ENCODE results near the gene NCAN.

NCAN gene

DNA sequence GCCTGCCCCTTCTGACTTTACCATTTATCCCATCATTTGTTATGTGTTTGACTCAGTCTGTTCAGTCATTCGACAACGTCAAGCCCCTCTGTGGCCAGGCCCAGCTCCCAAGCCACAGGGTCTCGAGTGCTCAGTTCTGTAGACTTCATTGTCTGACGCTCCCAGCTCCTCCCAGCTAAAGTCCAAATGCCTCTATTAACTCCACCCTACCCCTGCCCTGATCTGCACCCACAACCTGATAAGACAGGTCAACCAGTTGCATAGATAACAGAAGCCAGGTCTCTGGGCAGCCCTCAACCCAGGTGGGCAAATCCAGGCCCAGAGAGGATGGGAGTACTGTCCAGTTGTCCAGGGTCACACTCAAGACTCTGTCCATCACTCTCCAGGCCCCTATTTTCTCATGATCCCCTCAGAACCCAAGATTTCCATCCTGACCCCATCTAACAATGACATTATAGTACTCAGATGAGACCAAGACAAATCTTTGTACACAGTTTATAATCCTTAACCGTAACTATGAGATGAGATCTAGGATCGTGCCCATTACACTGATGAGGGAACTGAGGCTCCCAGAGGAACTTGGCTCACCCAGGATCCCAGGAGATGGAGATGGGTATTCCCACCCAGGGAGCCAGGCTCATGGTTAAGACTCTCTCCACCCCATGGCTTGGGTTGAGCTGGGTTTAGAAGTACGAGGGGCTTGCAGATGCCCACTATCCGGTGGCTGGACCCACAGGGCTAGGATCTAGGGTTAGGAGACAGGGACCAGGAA, 60.3 kb downstream of the NCAN start:
- H3K4me3 ChIP-seq (ENCODE audit: low read length) = no peak overlapping the region
- DNase-seq (ENCODE audit: low read depth, low spot score) = no peak

DNA sequence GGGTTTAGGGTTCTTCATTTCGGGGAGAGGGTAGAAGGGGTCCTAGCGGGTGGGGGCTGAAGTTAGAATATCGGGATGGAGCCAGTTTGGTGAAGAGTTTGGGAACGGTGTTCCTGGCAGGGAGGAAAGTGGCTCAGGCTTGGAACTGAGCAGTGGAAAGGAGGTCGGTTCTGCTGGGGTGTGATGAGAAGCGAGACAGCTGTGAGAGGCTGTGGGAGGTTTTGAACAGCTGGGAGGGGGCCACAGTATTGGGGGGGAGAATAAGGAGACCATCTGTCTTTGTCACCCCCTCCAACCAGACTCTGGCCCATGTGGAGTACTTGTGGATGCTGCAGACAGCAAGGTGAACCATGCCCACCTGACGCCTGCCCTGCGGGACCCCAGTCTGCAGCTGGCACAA, 62.4 kb downstream of the NCAN start:
- H3K4me3 ChIP-seq (ENCODE audit: low read length) = no peak overlapping the region
- DNase-seq (ENCODE audit: low read depth, low spot score) = no peak

DNA sequence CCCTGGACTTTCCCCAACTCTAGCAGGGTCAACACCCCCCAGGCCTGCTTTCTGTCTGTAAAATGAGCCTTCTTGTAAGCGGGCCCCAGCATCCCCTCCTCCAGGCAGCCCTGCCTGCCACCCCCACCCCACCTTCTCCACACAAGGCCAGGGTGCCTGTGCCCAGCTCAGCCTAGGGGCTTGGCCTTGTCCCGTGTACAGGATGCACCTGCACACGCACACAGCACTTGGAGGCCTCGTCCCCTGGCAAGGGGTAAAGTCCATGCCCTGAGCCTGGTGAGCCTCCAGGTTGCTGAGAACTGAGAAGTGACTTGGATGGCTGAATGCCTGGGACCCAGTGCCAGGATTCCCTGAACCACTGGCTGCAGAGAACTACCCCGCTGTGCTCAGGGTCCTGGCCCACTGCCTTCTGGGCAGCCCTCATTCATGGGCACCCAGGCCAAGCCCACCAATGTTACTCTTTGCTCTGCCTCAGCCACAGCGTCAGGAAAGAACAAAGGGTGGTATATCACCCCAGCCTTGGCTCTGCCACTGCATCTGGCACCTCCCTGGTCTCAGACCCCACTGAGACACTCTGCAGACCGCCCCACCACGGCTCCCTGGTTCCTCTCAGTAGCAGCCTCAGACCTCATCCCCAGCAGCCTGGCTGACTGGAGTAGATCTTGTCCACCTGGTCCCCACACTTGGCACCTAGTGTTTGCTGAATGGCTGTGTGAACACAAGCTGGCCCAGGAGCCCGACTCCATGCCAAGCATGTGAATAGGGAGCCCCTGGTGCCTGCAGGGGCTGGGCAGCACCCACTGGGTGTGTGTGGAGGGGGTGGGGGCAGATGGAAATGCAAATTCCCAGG, 63.2 kb downstream of the NCAN start:
- DNase-seq (ENCODE audit: low read depth, low spot score) = no peak

DNA sequence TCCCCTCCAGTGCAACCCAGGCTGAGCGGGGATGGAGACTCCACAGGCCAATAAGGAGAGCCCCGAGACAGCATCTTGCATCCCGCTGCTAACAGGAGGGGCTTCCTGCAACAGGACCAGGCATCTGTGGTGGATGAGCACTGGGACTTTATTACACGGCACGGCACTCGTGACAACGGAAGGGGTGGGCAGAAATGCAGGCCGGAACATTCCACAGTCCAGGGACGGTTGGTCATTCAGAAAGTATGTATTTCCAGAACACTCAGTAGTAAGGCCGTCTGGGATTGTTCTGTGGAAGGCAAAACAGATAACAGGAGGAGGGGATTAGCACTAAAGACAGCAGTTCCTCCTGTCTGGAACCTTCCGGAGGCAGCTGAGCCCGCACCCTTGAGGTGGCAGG, 64.6 kb downstream of the NCAN start:
- DNase-seq (ENCODE audit: low read depth, low spot score) = no peak
- no peak overlapping the region for H3K4me3 ChIP-seq (ENCODE audit: low read length)

More for the DNA sequence above, 63.2 kb downstream of the NCAN start:
- H3K4me3 ChIP-seq (ENCODE audit: low read length) = no peak overlapping the region

DNA sequence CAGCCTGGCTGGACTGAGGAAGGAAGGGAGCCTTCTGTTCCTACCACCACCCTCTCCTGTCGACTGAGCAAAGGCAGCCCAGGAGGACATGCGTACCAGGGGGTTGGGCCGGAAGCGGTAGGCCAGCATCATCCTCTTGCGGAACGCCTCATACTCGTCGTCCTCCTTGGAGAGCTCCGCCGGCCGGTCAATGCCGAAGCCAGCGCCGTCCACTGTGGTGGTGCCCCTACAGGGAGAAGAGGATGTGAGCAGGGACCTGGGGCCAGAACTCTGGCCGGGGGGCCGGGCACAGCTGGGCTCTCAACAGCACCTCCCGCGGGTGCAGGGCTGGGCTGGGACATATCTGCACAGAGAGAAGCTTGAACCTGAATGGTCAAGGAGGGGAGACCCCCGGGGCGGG, 65.1 kb downstream of the NCAN start:
- DNase-seq (ENCODE audit: low read depth, low spot score) = no peak

DNA sequence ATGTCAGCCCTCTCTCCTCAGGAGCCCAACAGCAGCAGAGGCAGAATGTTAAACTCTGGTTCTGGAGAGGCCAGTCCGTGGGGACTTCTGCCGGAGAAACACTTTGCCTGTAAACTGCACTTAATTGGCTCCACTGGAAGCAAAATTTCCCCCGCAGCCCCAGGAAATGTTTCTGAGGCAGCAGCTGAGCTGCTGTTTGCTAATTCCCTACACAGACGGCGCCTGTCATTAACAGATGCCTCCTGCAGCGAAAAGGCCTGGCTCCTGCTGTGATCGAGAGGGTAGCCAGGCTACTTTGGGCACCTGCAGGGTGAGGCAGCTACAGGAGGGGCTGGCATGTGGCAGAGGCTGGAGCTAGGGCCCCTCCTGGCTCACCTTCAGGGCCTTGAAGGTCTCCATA, 66.6 kb downstream of the NCAN start:
- no peak overlapping the region for H3K4me3 ChIP-seq (ENCODE audit: low read length)
- DNase-seq (ENCODE audit: low read depth, low spot score) = no peak

More for the DNA sequence above, 65.1 kb downstream of the NCAN start:
- H3K4me3 ChIP-seq (ENCODE audit: low read length) = no peak overlapping the region

DNA sequence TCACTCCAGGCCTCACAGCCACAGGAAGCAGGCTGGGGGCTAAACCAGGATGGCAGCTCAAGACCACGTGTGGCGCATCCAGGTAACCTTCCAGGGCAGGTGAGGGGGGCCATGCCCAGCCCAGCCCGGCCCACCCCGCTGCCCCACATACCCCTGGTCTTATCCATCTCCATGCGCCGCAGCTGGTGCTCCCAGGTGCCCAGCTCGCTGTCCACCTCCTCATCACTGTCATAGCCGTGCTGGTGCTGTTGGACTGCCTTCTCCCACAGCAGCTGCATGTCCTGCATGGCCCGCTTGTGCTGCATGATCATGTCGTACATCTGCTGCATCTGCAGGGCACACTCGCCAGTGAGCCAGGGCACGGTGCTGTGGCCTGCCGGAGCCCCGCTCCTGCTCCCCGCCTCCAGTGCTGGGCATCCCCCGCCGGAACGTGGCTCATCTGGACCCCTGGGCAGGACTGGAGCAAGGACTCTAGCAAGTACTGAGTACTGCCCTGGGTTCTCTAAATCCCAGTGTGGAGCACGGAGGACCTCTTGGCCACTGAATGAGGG, 67.4 kb downstream of the NCAN start:
- DNase-seq (ENCODE audit: low read depth, low spot score) = no peak
- H3K4me3 ChIP-seq (ENCODE audit: low read length) = no peak overlapping the region

DNA sequence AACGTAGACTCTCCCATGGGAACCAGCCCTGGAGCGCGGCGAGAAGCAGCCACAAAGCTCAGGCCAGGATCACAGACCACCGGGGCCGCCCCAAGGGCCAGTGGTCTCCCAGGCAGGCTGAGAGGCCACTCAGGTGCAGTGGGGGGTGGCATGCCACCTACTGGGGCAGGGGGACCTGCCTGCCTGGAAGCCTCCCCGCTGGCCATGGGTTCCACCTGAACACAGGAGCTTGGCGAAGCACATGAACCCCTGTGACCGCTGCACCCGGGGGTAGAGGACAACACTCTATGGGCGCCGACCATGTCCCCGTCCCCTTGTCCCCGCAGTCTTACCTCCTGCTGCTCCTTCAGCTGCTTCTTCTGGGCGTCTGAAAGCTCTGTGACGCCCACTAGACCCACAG, 68.1 kb downstream of the NCAN start:
- H3K4me3 ChIP-seq (ENCODE audit: low read length) = no peak overlapping the region
- DNase-seq (ENCODE audit: low read depth, low spot score) = no peak

DNA sequence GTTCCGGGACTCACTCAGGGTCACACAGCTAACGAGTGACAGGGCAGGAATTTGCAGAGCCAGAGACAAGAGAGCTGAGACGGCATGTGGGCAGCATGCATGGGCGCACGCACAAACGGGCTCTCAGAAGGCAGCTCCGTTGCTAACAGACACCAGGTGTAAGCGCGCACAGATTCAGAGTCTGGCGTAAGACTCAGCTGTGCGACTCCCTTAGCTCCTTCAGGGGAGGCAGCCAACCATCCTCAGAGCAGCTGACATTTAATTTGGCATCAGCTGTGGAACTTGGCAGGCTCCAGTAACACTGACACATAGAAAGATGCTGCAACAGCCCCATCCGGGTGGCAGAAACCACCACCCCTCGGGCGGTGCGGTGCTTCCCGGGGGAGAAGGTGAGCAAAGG, 68.8 kb downstream of the NCAN start:
- DNase-seq (ENCODE audit: low read depth, low spot score) = no peak
- no peak overlapping the region for H3K4me3 ChIP-seq (ENCODE audit: low read length)

DNA sequence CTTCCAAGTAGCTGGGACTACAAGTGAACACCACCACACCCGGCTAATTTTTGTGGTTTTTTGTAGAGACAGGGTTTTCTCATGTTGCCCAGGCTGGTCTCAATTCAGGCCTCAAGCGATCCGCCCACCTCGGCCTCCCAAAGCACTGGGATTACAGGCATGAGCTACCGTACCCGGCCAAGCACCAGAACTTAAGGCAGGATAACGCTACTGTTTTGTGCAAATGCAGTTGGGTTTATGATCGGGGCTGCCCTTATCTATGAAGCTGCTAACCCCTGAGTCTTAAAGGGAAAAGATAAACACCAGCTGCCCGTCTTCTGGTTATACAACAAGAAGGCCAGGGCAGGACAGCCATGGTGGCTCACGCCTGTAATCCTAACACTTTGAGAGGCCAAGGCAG, 73.9 kb downstream of the NCAN start:
- no peak overlapping the region for H3K4me3 ChIP-seq (ENCODE audit: low read length)
- no peak for DNase-seq (ENCODE audit: low read depth, low spot score)

DNA sequence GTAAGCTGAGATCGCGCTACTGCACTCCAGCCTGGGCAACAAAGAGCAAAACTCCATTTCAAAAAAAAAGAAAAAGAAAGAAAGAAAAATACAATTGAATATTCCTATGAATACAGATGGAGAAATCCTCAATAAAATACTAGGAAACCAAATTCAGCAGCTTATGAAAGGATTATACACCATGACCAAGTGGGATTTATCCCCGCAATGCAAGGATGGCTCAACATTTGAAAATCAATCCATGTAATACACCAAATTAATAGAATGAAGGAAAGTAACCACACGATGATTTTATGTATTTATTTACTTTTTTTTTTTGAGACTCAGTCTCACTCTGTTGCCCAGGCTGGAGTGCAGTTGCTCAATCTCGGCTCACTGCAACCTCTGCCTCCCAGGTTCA, 80.8 kb downstream of the NCAN start:
- DNase-seq (ENCODE audit: low read depth, low spot score) = no peak
- H3K4me3 ChIP-seq (ENCODE audit: low read length) = no peak overlapping the region

DNA sequence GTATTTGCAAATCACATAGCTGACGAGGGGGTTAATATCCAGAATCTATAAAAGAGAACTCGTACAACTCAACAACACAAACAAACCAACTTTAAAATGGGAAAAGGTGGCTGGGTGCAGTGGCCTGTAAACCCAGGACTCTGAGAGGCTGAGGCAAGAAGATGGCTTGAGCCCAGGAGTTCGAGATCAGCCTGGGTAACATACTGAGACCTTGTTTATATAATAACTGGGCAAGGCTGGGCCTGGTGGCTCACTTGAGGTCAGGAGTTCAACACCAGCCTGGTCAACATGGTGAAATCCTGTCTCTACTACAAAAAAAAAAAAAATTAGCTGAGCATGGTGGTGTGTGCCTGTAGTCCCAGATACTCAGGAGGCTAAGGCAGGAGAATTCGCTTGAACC, 83.2 kb downstream of the NCAN start:
- H3K4me3 ChIP-seq (ENCODE audit: low read length) = no peak overlapping the region
- no peak for DNase-seq (ENCODE audit: low read depth, low spot score)

DNA sequence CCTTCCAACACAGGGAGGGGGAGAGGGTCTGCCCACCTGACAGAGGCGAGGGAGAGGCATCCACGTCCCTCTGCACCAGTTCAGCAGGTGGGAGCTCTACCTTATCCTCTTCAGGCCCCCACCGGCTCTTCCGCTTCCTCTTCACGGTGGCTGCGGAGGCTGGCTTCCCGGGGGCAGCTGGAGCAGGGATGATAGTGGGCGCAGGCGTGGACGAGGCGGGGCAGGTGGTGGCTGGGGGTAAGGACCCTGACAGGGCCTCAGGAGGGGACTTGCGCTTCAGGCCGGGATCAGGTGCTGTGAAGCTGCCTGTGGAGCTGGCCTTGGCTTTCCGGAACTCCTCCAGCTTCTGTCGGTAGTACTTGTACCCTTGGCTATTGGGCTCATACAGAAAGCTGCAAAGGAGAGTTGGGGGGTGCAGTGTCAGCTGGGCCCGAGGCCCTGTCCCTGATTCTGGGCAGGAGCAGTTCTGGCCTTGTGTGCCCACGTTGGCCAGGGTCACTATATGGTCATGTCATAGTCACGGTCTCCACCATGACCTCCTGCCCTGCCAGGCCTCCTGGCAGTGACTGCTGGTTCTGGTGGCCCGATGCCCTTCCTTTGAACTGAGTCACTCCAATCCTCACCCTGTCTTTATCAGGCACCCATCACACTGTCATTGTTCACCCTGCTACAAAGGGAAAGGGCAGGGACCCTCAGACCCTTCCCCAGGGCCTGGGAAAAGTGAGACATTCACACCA, 85.4 kb downstream of the NCAN start:
- no peak for DNase-seq (ENCODE audit: low read depth, low spot score)
- H3K4me3 ChIP-seq (ENCODE audit: low read length) = no peak overlapping the region

DNA sequence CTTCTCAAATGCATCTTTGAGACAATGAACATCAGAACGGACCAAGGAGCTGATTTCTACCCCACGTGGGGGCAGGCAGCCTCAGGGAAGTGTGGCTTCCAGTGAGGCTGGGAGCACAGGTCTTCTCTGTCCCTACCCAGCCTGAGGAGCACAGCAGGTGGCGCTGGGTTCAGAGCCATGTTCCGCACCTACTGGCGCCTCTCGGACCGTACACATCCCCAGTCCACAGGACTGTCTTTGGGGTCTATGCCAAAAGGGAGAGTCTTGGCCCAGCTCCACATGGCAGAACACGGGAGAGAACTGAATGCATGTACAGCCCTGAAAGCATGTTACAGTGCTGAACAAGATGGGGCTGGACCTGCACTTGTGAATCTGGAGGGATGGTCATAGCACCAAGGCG, 86.0 kb downstream of the NCAN start:
- no peak for DNase-seq (ENCODE audit: low read depth, low spot score)
- no peak overlapping the region for H3K4me3 ChIP-seq (ENCODE audit: low read length)

DNA sequence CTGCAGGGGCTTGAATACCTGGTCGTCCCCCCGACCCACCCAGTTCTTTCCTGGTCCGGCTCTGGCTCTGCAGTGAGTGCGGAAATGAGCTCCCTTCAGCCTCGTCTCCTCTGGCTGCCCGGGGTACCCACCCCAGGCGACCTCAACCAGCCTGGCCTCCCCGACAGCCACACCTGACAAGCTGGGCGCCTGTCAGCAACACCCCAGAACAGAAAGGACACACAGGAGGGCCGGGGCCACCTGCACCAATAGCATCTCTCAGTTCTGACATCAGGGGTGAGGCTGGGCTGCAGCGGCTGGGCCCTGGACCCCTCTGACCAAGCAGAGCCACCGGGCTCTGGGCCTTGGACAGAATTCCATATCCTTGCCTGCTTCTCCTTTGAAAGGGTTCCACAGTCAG, 88.9 kb downstream of the NCAN start:
- DNase-seq (ENCODE audit: low read depth, low spot score) = no peak

More for the DNA sequence above, 88.9 kb downstream of the NCAN start:
- no peak overlapping the region for H3K4me3 ChIP-seq (ENCODE audit: low read length)
